K562 (cell line): ENCODE measurements around the gene TAF4. TPM values are rescaled to one million over a fixed set of nuclear protein-coding genes. Genes with fewer than 3 reads are reported as not detected.
A peak's percentile ranks its signal among the peaks of the same experiment; 100 is the strongest.

Experiments used
- ATAC-seq: fragments of 200-7000 bp; cut with Tn5 transposase; 3 replicates; pipeline ENCODE4 v1.9.1; 2020; ENCODE audit warnings: moderate library complexity
- BruUV-seq: library from RNA; stranded (reverse); fragments of 400-500 nt; replicated peaks from 2 replicates; lab custom pipeline; 2021; lab: Mats Ljungman, UMichigan
- CTCF ChIA-PET: fragments of 300-600 bp; formaldehyde crosslinking; extraction: SDS; loops from one replicate; lab custom pipeline; 2021; ENCODE audit warnings: low intra/inter-chr PET ratio; lab: Yijun Ruan, JAX
- POLR2A ChIA-PET: fragments of 300-600, 350-650 bp; sonication (Branson Sonifier 250); formaldehyde crosslinking; extraction: SDS; loops from one replicate; lab custom pipeline; 2021; ENCODE audit warnings: antibody characterized with exemption, inconsistent platforms; lab: Yijun Ruan, JAX
- DNase-seq, 4 experiments: peaks; one replicate each; pipeline versions ENCODE4 v3.0.0 to v3.0.0-alpha.2; 2011 to 2018; ENCODE audit warnings: low spot score in 3 of 4, mixed read lengths in 3 of 4; ENCODE audit errors: extremely low read depth in 1 of 4
- FAIRE-seq: peaks from 2 replicates; lab custom pipeline; 2011; peaks lifted over from hg19 to GRCh38; lab: Jason Lieb, UNC
- H2AFZ ChIP-seq: 2 replicates; pipeline ENCODE4 v1.6.0; 2011; ENCODE audit warnings: low read depth, low read length, control low read depth, inconsistent platforms
- H3K27ac ChIP-seq: fragments of 200-600 bp; 3 replicates; pipeline ENCODE4 v1.8.0; 2011; ENCODE audit warnings: low read depth, mild to moderate bottlenecking, control low read depth, inconsistent platforms, low read length, moderate library complexity, mixed read lengths; ENCODE audit errors: extremely low read depth
- H3K27me3 ChIP-seq, 2 experiments: fragments of 300-600 bp in 1 of 2; 2 replicates in 1 of 2; 3 replicates in 1 of 2; pipeline versions ENCODE4 v1.6.0 to v1.8.0; 2011; ENCODE audit warnings: inconsistent platforms in 2 of 2, low read length in 2 of 2, mild to moderate bottlenecking in 1 of 2, mixed read lengths in 1 of 2, moderate library complexity in 1 of 2; ENCODE audit not compliant: control insufficient read depth in 2 of 2, insufficient read depth in 2 of 2
- H3K36me3 ChIP-seq: fragments of 300-600 bp; 3 replicates; pipeline ENCODE4 v1.8.0; 2011; ENCODE audit warnings: mild to moderate bottlenecking, low read length, inconsistent platforms; ENCODE audit not compliant: control insufficient read depth, insufficient read depth
- H3K4me1 ChIP-seq, 2 experiments: fragments of 200-600 bp in 1 of 2; replicated peaks in 1 of 2; 2 replicates in 1 of 2; 3 replicates in 1 of 2; pipeline versions ENCODE4 v1.5.1 to v1.8.0; 2011; ENCODE audit warnings: inconsistent platforms in 2 of 2, low read length in 2 of 2, mild to moderate bottlenecking in 1 of 2, mixed read lengths in 1 of 2, moderate library complexity in 1 of 2; ENCODE audit not compliant: control insufficient read depth in 2 of 2, insufficient read depth in 2 of 2
- H3K4me2 ChIP-seq: 2 replicates; pipeline ENCODE4 v1.6.1; 2011; ENCODE audit warnings: low read length, control low read depth, inconsistent platforms, mixed read lengths; ENCODE audit not compliant: insufficient read depth
- H3K4me3 ChIP-seq: fragments of 200-600 bp; sonication (generic), shearing (Covaris generic); 2 replicates; pipeline ENCODE4 v1.5.1; 2016; ENCODE audit warnings: control low read depth, inconsistent platforms
- H3K79me2 ChIP-seq: fragments of 200-600 bp; 3 replicates; pipeline ENCODE4 v1.8.0; 2011; ENCODE audit warnings: low read length, inconsistent platforms; ENCODE audit not compliant: control insufficient read depth, insufficient read depth
- H3K9ac ChIP-seq, 2 experiments: 2 replicates each; pipeline versions ENCODE4 v1.6.0 to v1.6.1; 2011; ENCODE audit warnings: low read depth in 2 of 2, low read length in 2 of 2, control low read depth in 1 of 2, inconsistent platforms in 1 of 2, mild to moderate bottlenecking in 1 of 2, mixed read lengths in 1 of 2; ENCODE audit not compliant: insufficient read depth in 1 of 2
- H3K9me1 ChIP-seq: one replicate; pipeline ENCODE4 v1.6.0; 2011; ENCODE audit warnings: inconsistent platforms, mild to moderate bottlenecking, low read length, moderate library complexity; ENCODE audit not compliant: control insufficient read depth, insufficient read depth
- H3K9me3 ChIP-seq: replicated peaks from 2 replicates; pipeline ENCODE4 v1.5.1; 2011; ENCODE audit warnings: low read depth, low read length, inconsistent platforms; ENCODE audit not compliant: control insufficient read depth, insufficient read depth
- H4K20me1 ChIP-seq: replicated peaks from 2 replicates; pipeline ENCODE4 v1.6.1; 2011; ENCODE audit warnings: low read length, inconsistent platforms, mixed read lengths; ENCODE audit not compliant: control insufficient read depth, insufficient read depth
- HDAC6 ChIP-seq: IDR thresholded peaks from 2 replicates; pipeline ENCODE4 v1.6.1; 2012; ENCODE audit warnings: low read depth, mild to moderate bottlenecking, control low read depth, inconsistent platforms, low read length, moderate library complexity
- MYNN ChIP-seq, 2 experiments: sonication (generic); formaldehyde crosslinking in 1 of 2; IDR thresholded peaks; 2 replicates each; pipeline versions ENCODE4 v1.5.0 to v1.6.1; 2016 to 2020; ENCODE audit warnings: antibody characterized with exemption in 1 of 2, missing genetic modification reagents in 1 of 2
- NR2F6 ChIP-seq: fragments of 450-650 bp; formaldehyde crosslinking; IDR thresholded peaks from 2 replicates; pipeline ENCODE4 v1.4.0; 2020; ENCODE audit warnings: mild to moderate bottlenecking
- RBM15 ChIP-seq: fragments of 200-400 bp; formaldehyde crosslinking; IDR thresholded peaks from 2 replicates; pipeline ENCODE4 v1.6.1; 2018; ENCODE audit warnings: mild to moderate bottlenecking, low read length, moderate library complexity; ENCODE audit not compliant: insufficient read depth
- TEAD4 ChIP-seq, 2 experiments: sonication (generic) in 1 of 2; formaldehyde crosslinking in 1 of 2; IDR thresholded peaks; 2 replicates each; pipeline versions ENCODE4 v1.6.1 to v1.8.0; 2012 to 2022; ENCODE audit warnings: borderline replicate concordance in 1 of 2, inconsistent platforms in 1 of 2, low read length in 1 of 2, mild to moderate bottlenecking in 1 of 2, missing genetic modification reagents in 1 of 2
- ZNF408 ChIP-seq: fragments of 250-450 bp; sonication (Bioruptor Pico); IDR thresholded peaks from 2 replicates; pipeline ENCODE4 v1.4.0; 2020; ENCODE audit warnings: low read depth, mild to moderate bottlenecking, moderate library complexity
- WGBS: fragments of 100-300 bp; shearing (Covaris generic); methylation state at CpG from one replicate; pipeline ENCODE4 v1.1.6; 2016; ENCODE audit warnings: low coverage, mixed read lengths; ENCODE audit not compliant: insufficient coverage; ENCODE audit errors: missing lambda C conversion rate; 5-methylcytosine and 5-hydroxymethylcytosine counted together
- in situ Hi-C: fragments of 300-500 bp; cut with MboI; formaldehyde crosslinking; loops from 4 replicates; pipeline ENCODE4 v1.15.0; 2018; ENCODE audit warnings: inconsistent platforms, mixed read lengths
- intact Hi-C: fragments of 100-400 bp; cut with micrococcal nuclease; formaldehyde crosslinking; loops from 2 replicates; pipeline ENCODE4 v1.14.2; 2022
- polyA plus RNA-seq, 8 experiments: library from polyadenylated mRNA; depleted of rRNA in 4 of 8; stranded (reverse) in 5 of 8; unstranded in 3 of 8; fragments of >200 nt; fragmentation: Nextera tagmentation in 2 of 8; fragmentation: Illumina TruSeq in 1 of 8; extraction: Ambion mirVana in 2 of 8; extraction: Trizol in 1 of 8; gene quantifications; 2 replicates each; pipeline versions ENCODE4 v1.2.1 to v1.2.3, GENCODE V29; 2011 to 2014; ENCODE audit warnings: inconsistent platforms in 1 of 8, missing spikeins in 1 of 8
- total RNA-seq, 7 experiments: library from RNA; depleted of rRNA in 6 of 7; stranded (reverse); fragments of >200 nt in 6 of 7; fragmentation: Illumina TruSeq in 2 of 7; extraction: Trizol in 2 of 7; gene quantifications; 2 replicates each; pipeline versions ENCODE4 v1.2.1 to v1.2.3, GENCODE V29; 2011 to 2021; ENCODE audit warnings: low replicate concordance in 1 of 7
- TF ChIP-seq, protein P1 (sequence below): fragments of 450-650 bp; IDR thresholded peaks from 2 replicates; pipeline ENCODE4 v1.6.1; 2018; ENCODE audit not compliant: partially characterized antibody
- TF ChIP-seq, protein P2 (sequence below), 2 experiments: fragments of 450-650 bp; IDR thresholded peaks; 2 replicates each; pipeline ENCODE4 v1.6.1; 2016; ENCODE audit warnings: mild to moderate bottlenecking in 2 of 2, borderline replicate concordance in 1 of 2, low read depth in 1 of 2, moderate library complexity in 1 of 2

The TAF4 gene
- total and polyA plus RNA-seq, 9 of the 15 experiments (the other 6 are each of a cell fraction or from before 2014, with no cell fraction given) = 0.44 to 28.3 (median 5.6) TPM

DNA sequence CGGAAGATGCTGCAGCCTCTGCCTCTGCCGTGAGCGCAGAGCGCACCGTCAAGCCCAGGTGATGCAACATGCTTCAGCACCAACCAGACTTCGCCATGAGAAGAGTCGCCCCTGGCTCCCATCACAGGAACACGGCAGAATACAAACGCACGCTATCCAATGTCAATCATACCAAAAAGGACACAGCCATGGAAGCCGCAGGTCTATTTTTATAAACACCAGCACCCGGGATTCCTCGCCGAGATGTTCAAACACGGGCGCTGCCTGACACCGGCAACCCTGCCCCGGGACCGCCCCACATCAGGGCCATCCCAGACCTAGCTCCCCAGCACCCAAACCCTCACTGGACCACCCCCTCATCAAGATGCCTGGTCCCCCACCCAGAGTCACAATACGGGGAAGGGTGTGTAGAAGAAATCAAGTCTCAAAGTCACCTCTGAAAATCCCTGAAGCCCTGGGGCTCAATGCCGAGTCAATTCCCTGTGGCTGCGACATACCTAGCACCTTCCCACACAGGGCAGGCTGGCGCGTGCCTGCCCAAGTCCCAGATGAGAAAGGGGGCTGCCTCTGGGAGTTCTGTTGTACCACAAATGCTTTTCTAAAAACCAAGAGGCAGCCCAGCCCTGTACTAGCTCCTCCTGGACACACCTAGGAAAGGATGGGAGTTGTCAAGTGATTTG, 17.9 kb downstream of the TAF4 start:
- intact Hi-C loops = no loop called here
- CTCF ChIA-PET = no interaction called here
- no peak overlapping the region for H3K4me2 ChIP-seq
- in situ Hi-C loops = no loop called here
- DNase-seq (no peak), FAIRE-seq (no peak), ATAC-seq (no peak)
- H3K9me1 ChIP-seq = peaks cover 10% of the 10 kb centered on the region
- 93% methylated on average over 22 of the region's 24 CpGs for WGBS
- no peaks in the 10 kb centered on the region for H3K36me3 ChIP-seq
- H4K20me1 ChIP-seq = peaks cover 36% of the 10 kb centered on the region
- no peak overlapping the region for H2AFZ ChIP-seq
- H3K9ac ChIP-seq = peak overlapping the region in 1 of 2 experiments; percentile 74; a peak in 1 of 4 replicates
- POLR2A ChIA-PET = interaction anchor here (0.6 kb wide), 1 partner anchor 28 kb away, joined by 3 read pairs; no protein-coding TSS in a partner anchor
- H3K27ac ChIP-seq = no peak overlapping the region
- no peaks in the 10 kb centered on the region for H3K9me3 ChIP-seq
- H3K79me2 ChIP-seq = peaks cover 91% of the 10 kb centered on the region
- H3K27me3 ChIP-seq = no peaks in the 10 kb centered on the region
- H3K4me3 ChIP-seq = no peak overlapping the region
- H3K4me1 ChIP-seq = peaks cover 8 to 51% of the 10 kb centered on the region in 2 experiments; a peak in 4 of 5 replicates
- BruUV-seq = no TSS peak
- TF ChIP-seq, protein P1, sequence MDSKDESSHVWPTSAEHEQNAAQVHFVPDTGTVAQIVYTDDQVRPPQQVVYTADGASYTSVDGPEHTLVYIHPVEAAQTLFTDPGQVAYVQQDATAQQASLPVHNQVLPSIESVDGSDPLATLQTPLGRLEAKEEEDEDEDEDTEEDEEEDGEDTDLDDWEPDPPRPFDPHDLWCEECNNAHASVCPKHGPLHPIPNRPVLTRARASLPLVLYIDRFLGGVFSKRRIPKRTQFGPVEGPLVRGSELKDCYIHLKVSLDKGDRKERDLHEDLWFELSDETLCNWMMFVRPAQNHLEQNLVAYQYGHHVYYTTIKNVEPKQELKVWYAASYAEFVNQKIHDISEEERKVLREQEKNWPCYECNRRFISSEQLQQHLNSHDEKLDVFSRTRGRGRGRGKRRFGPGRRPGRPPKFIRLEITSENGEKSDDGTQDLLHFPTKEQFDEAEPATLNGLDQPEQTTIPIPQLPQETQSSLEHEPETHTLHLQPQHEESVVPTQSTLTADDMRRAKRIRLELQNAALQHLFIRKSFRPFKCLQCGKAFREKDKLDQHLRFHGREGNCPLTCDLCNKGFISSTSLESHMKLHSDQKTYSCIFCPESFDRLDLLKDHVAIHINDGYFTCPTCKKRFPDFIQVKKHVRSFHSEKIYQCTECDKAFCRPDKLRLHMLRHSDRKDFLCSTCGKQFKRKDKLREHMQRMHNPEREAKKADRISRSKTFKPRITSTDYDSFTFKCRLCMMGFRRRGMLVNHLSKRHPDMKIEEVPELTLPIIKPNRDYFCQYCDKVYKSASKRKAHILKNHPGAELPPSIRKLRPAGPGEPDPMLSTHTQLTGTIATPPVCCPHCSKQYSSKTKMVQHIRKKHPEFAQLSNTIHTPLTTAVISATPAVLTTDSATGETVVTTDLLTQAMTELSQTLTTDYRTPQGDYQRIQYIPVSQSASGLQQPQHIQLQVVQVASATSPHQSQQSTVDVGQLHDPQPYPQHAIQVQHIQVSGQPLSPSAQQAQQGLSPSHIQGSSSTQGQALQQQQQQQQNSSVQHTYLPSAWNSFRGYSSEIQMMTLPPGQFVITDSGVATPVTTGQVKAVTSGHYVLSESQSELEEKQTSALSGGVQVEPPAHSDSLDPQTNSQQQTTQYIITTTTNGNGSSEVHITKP = no peak
- TF ChIP-seq TEAD4 (IDR thresholded peaks at IDR 0.05; ENCODE audit: low read length) (no peak), TEAD4 (CRISPR knock-in tag; IDR thresholded peaks at IDR 0.05; ENCODE audit: borderline replicate concordance) (no peak), RBM15 (no peak), NR2F6 (no peak), HDAC6 (no peak), MYNN (IDR thresholded peaks at IDR 0.05) (no peak), MYNN (CRISPR knock-in tag; IDR thresholded peaks at IDR 0.05) (no peak), ZNF408 (CRISPR knock-in tag) (no peak)
- TF ChIP-seq, protein P2, sequence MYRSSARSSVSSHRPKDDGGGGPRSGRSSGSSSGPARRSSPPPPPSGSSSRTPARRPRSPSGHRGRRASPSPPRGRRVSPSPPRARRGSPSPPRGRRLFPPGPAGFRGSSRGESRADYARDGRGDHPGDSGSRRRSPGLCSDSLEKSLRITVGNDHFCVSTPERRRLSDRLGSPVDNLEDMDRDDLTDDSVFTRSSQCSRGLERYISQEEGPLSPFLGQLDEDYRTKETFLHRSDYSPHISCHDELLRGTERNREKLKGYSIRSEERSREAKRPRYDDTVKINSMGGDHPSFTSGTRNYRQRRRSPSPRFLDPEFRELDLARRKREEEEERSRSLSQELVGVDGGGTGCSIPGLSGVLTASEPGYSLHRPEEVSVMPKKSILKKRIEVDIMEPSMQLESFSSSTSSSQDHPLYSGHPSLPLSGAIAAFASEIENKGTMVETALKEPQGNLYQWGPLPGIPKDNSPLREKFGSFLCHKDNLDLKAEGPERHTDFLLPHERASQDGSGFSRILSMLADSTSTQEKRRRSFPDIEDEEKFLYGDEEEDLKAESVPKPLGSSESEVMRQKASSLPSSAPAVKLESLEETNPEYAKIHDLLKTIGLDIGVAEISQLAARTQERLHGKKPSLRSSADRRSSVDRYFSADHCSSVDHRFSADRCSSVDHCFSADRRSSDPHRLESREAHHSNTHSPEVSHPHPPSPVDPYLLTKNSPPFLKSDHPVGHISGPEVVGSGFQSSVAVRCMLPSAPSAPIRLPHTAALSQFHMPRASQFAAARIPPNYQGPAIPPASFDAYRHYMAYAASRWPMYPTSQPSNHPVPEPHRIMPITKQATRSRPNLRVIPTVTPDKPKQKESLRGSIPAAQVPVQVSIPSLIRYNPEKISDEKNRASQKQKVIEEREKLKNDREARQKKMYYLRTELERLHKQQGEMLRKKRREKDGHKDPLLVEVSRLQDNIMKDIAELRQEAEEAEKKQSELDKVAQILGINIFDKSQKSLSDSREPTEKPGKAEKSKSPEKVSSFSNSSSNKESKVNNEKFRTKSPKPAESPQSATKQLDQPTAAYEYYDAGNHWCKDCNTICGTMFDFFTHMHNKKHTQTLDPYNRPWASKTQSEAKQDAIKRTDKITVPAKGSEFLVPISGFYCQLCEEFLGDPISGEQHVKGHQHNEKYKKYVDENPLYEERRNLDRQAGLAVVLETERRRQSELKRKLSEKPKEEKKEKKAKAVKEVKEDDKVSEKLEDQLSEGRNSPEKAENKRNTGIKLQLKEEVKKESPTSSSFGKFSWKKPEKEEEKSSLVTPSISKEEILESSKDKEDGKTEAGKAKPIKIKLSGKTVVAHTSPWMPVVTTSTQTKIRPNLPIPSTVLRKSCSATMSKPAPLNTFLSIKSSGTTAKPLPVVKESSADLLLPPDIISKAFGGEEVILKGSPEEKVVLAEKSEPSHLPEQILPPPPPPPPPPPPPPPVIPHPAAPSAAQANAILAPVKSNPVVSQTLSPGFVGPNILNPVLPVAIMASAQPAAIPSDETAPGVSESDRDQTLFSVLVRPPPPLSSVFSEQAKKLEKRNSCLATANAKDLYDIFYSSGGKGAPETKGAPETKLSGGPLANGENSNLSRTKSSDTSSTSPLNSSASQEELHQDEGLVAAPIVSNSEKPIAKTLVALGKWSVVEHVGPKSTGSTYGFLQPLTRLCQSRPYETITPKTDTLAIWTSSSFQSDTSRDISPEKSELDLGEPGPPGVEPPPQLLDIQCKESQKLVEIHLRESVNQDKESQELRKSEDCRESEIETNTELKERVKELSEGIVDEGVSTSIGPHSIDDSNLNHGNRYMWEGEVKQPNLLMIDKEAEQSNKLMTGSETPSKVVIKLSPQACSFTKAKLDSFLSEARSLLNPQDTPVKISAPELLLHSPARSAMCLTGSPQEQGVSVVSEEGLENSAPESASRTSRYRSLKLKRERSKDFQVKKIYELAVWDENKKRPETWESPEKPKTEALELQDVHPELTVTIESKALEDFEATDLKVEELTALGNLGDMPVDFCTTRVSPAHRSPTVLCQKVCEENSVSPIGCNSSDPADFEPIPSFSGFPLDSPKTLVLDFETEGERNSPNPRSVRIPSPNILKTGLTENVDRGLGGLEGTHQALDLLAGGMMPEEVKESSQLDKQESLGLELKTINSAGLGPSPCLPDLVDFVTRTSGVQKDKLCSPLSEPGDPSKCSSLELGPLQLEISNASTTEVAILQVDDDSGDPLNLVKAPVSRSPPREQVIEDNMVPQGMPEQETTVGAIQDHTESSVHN (IDR thresholded peaks at IDR 0.05; ENCODE audit: borderline replicate concordance in 1 of 2, low read depth in 1 of 2) = no peak
